ENCODE results near the gene SLC25A22.

GRCh38 chr11:746289-747157 lies 51.6 kb downstream of the SLC25A22 start:
- no peak for TF ChIP-seq CTCF (conservative IDR thresholded peaks at IDR 0.05)
- TF ChIP-seq EZH2 (IDR thresholded peaks at IDR 0.05; ENCODE audit: low read depth): no peak
